Left lung (tissue), 10 donors: Measurements from ENCODE around the gene EBF4. TPM values are rescaled to one million over a fixed set of nuclear protein-coding genes. Genes with fewer than 3 reads are reported as not detected.
"Not testable (repeated sequence)": the region's sequence is repeated elsewhere in the genome, so short reads cannot be mapped to it uniquely, and the experiment has no call there.

Experiments
- ATAC-seq: fragments of 200-7000 bp; cut with Tn5 transposase; one replicate; pipeline ENCODE4 v1.9.1; 2020; ENCODE audit warnings: moderate library complexity
- DNase-seq, 4 donors: peaks; one replicate each; pipeline ENCODE4 v3.0.0-alpha.2; 2013 to 2020
- H3K27ac ChIP-seq, 2 donors: fragments of 200-600 bp; sonication (generic) in 1 of 2; one replicate each; pipeline versions ENCODE4 v1.5.0 to v1.8.0; 2020 to 2021
- H3K27me3 ChIP-seq, 2 donors: fragments of 200-600 bp; sonication (generic) in 1 of 2; one replicate each; pipeline versions ENCODE4 v1.5.0 to v1.8.0; 2020 to 2021
- H3K36me3 ChIP-seq, 2 donors: fragments of 200-600 bp; sonication (generic) in 1 of 2; one replicate each; pipeline versions ENCODE4 v1.5.0 to v1.8.0; 2020 to 2021
- H3K4me1 ChIP-seq, 2 donors: fragments of 200-600 bp; one replicate each; pipeline ENCODE4 v1.8.0; 2021
- H3K4me3 ChIP-seq, 2 donors: fragments of 200-600 bp; sonication (generic) in 1 of 2; one replicate each; pipeline versions ENCODE4 v1.5.0 to v1.8.0; 2020 to 2021; ENCODE audit warnings: mild to moderate bottlenecking in 1 of 2
- H3K9me3 ChIP-seq, 2 donors: fragments of 200-600 bp; sonication (generic) in 1 of 2; one replicate each; pipeline versions ENCODE4 v1.5.0 to v1.8.0; 2020 to 2021
- intact Hi-C, 2 donors: fragments of 100-400 bp; cut with DNase I; formaldehyde crosslinking; loops; one replicate each; pipeline versions ENCODE4 v1.11.2 to v1.14.2; 2022
- polyA plus RNA-seq, 6 donors: library from polyadenylated mRNA; unstranded; fragments of 120-200 nt; gene quantifications; one replicate each; pipeline ENCODE4 v1.2.1, GENCODE V29; 2013; ENCODE audit not compliant: insufficient read length in 6 of 6
- total RNA-seq, 2 donors: library from RNA; stranded (reverse); fragmentation: NEBNext Ultra II Directional; extraction: Animal tissue kit (Norgen Biotek cat#: 25700); gene quantifications; one replicate each; pipeline ENCODE4 v1.2.1, GENCODE V29; 2021
- TF ChIP-seq, protein P1 (sequence below), 2 donors: fragments of 200-600 bp; sonication (generic) in 1 of 2; IDR thresholded peaks; one replicate each; pipeline versions ENCODE4 v1.5.0 to v1.8.0; 2021; ENCODE audit warnings: antibody characterized with exemption in 2 of 2
- donor health status: DM: no; HTN: yes; CAD: no.
- donor health status: DM: no; HTN: no; CAD: no.

Gene EBF4
- total and polyA plus RNA-seq, 8 donors = 10.0 to 55.9 (median 40.0) TPM

DNA sequence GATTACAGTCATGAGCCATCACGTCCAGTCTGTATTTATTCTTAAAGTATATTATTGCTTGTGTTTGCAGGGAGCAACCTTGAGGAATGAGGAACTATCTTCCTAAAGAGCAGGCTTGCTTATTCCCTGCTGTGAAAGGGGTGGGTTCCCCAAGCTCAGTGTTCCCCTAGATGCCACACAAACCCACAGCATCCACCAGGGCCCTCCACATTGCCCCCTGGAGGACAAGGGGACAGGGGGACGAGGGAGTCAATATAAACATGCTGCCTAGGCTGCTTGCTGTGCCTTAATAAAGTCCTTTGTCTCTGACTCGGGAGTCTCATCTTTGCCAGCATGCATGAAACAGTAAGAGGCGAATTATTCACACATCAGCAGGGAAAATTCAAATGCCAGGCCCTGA lies 20.6 kb upstream of the EBF4 start:
- ATAC-seq (no peak), DNase-seq (no peak)
- H3K4me1 ChIP-seq = no peaks in the 10 kb centered on the region
- H3K9me3 ChIP-seq = no peaks in the 10 kb centered on the region
- H3K36me3 ChIP-seq = no peaks in the 10 kb centered on the region
- no peaks in the 10 kb centered on the region for H3K27me3 ChIP-seq
- TF ChIP-seq, protein P1, sequence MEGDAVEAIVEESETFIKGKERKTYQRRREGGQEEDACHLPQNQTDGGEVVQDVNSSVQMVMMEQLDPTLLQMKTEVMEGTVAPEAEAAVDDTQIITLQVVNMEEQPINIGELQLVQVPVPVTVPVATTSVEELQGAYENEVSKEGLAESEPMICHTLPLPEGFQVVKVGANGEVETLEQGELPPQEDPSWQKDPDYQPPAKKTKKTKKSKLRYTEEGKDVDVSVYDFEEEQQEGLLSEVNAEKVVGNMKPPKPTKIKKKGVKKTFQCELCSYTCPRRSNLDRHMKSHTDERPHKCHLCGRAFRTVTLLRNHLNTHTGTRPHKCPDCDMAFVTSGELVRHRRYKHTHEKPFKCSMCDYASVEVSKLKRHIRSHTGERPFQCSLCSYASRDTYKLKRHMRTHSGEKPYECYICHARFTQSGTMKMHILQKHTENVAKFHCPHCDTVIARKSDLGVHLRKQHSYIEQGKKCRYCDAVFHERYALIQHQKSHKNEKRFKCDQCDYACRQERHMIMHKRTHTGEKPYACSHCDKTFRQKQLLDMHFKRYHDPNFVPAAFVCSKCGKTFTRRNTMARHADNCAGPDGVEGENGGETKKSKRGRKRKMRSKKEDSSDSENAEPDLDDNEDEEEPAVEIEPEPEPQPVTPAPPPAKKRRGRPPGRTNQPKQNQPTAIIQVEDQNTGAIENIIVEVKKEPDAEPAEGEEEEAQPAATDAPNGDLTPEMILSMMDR (IDR thresholded peaks at IDR 0.05) = no peak
- H3K27ac ChIP-seq = no peak overlapping the region
- intact Hi-C loops = no loop called here
- no peak overlapping the region for H3K4me3 ChIP-seq

DNA sequence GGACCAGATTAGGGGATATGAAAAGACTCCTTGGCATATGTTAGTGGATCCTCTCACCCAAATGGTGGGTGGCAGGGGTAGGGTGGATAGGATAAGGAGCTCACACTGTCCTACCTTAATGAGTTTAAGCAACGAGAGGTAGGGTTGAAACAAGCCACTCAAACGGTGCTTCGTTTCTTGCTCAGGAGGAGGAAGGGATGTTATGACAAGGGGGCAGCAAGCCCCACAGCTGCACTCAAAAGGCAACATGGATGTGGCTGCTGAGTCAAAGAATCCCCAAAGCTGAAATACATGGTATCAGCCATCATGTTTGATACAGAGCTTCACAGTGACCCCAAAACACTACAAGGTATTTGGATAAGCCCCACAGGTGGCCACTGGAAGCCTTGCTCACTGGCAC lies 20.1 kb upstream of the EBF4 start:
- H3K4me1 ChIP-seq = no peaks in the 10 kb centered on the region
- H3K27ac ChIP-seq = no peak overlapping the region
- no peaks in the 10 kb centered on the region for H3K36me3 ChIP-seq
- TF ChIP-seq, protein P1 (IDR thresholded peaks at IDR 0.05) = no peak
- ATAC-seq = no peak
- intact Hi-C loops = no loop called here
- no peaks in the 10 kb centered on the region for H3K27me3 ChIP-seq
- no peak overlapping the region for H3K4me3 ChIP-seq
- DNase-seq = no peak
- H3K9me3 ChIP-seq = no peaks in the 10 kb centered on the region

DNA sequence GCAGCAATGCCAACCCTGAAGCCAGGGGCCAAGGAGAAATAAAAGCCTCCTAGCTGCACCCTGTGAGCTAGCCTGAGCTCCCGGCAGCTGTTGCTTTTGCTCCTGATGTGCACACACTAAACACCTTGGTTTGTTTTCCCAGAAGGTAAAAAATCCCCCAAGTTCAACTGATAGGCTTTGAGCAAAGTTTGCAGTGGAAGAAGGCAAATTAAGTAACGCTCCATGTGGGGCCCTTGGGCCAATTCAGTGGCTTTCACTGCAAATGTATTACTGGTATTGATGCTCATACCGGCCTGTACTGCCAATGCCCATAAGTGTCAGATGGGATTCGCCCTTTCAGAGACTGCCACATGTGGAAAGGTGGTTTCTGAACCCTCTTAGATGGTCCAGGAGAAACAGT lies 19.1 kb upstream of the EBF4 start:
- Histone ChIP-seq H3K9me3 (no peaks in the 10 kb centered on the region), H3K27me3 (no peaks in the 10 kb centered on the region), H3K4me3 (no peak overlapping the region), H3K4me1 (no peaks in the 10 kb centered on the region), H3K27ac (no peak overlapping the region), H3K36me3 (no peaks in the 10 kb centered on the region)
- no peak for ATAC-seq
- intact Hi-C loops = no loop called here
- DNase-seq = no peak
- TF ChIP-seq, protein P1 (IDR thresholded peaks at IDR 0.05) = no peak

DNA sequence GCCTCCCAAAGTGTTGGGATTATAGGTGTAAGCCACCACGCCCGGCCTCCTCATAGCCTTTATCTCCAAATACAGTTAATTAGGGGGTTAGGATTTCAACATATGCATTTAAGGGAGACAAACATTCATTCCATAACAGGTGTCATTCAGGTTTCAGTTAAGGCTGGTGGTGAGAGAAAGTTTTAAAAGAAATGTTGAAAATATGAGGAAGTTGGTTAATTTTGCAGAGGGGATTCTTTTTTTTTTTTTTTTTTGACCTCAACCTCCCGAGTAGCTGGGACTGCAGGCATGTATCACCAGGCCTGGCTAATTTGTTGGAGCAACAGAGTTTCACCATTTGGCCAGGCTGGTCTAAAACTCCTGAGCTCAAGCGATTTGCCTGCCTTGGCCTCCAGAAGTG lies 12.5 kb upstream of the EBF4 start:
- DNase-seq (no peak), ATAC-seq (no peak)
- H3K27ac ChIP-seq = no peak overlapping the region
- peaks cover 0 to 1% of the 10 kb centered on the region in 2 donors for H3K27me3 ChIP-seq
- no peaks in the 10 kb centered on the region for H3K36me3 ChIP-seq
- TF ChIP-seq, protein P1 (IDR thresholded peaks at IDR 0.05) = no peak
- H3K4me1 ChIP-seq = peaks cover 0 to 2% of the 10 kb centered on the region in 2 donors
- no peak overlapping the region for H3K4me3 ChIP-seq
- H3K9me3 ChIP-seq = no peaks in the 10 kb centered on the region
- intact Hi-C loops = no loop called here

DNA sequence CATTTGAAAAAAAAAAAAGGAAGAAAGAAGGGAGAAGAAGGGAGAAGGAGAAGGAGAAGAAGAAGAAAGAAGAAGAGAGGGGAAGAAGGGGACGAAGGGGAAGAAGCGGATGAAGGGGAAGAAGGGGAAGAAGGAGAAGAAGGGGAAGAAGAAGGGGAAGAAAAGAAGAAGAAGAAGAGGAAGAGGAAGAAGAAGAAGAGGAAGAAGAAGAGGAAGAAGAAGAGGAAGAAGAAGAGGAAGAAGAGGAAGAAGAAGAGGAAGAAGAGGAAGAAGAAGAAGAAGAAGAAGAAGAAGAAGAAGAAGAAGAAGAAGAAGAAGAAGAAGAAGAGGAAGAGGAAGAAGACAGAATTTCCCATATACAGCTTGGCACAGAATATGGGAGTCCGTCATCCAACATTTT lies 10.5 kb upstream of the EBF4 start:
- intact Hi-C loops, H3K36me3 ChIP-seq, H3K4me3 ChIP-seq, DNase-seq, ATAC-seq, H3K4me1 ChIP-seq, H3K9me3 ChIP-seq: not testable (repeated sequence)
- H3K27ac ChIP-seq = peak overlapping the region in 1 of 2 donors; percentile 37
- H3K27me3 ChIP-seq = peaks cover 9 to 21% of the 10 kb centered on the region in 2 donors

DNA sequence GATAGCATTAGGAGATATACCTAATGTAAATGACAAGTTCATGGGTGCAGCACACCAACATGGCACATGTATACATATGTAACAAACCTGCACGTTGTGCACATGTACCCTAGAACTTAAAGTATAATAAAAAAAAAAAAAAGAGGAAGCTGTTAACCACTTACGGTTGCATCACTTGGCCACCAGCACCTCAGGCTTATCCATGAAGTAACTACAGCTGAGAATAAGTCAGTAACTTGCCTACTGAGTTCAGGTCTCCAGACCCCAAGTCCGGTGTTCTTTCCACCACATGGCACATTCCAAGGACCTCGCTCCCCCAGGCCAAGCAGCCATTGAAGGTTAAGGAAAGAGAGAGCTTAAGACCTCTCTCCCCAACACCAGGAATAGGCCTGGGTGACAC lies 7.8 kb upstream of the EBF4 start:
- H3K36me3 ChIP-seq, ATAC-seq, H3K9me3 ChIP-seq, DNase-seq, H3K4me3 ChIP-seq, H3K27ac ChIP-seq, intact Hi-C loops: not testable (repeated sequence)
- H3K4me1 ChIP-seq = peaks cover 0 to 11% of the 10 kb centered on the region in 2 donors
- peaks cover 11 to 49% of the 10 kb centered on the region in 2 donors for H3K27me3 ChIP-seq
